K562 (cell line): ENCODE measurements around the gene MEF2B. TPM values are rescaled to one million over a fixed set of nuclear protein-coding genes. Genes with fewer than 3 reads are reported as not detected.

ENCODE experiments used
- ATAC-seq: fragments of 200-7000 bp; cut with Tn5 transposase; 3 replicates; pipeline ENCODE4 v1.9.1; 2020; ENCODE audit warnings: moderate library complexity
- BruUV-seq: library from RNA; stranded (reverse); fragments of 400-500 nt; replicated peaks from 2 replicates; lab custom pipeline; 2021; lab: Mats Ljungman, UMichigan
- CTCF ChIA-PET: fragments of 300-600 bp; formaldehyde crosslinking; extraction: SDS; loops from one replicate; lab custom pipeline; 2021; ENCODE audit warnings: low intra/inter-chr PET ratio; lab: Yijun Ruan, JAX
- POLR2A ChIA-PET: fragments of 300-600, 350-650 bp; sonication (Branson Sonifier 250); formaldehyde crosslinking; extraction: SDS; loops from one replicate; lab custom pipeline; 2021; ENCODE audit warnings: antibody characterized with exemption, inconsistent platforms; lab: Yijun Ruan, JAX
- DNase-seq, 4 experiments: peaks; one replicate each; pipeline versions ENCODE4 v3.0.0 to v3.0.0-alpha.2; 2011 to 2018; ENCODE audit warnings: low spot score in 3 of 4, mixed read lengths in 3 of 4; ENCODE audit errors: extremely low read depth in 1 of 4
- FAIRE-seq: peaks from 2 replicates; lab custom pipeline; 2011; peaks lifted over from hg19 to GRCh38; lab: Jason Lieb, UNC
- H2AFZ ChIP-seq: 2 replicates; pipeline ENCODE4 v1.6.0; 2011; ENCODE audit warnings: low read depth, low read length, control low read depth, inconsistent platforms
- H3K27ac ChIP-seq: fragments of 200-600 bp; 3 replicates; pipeline ENCODE4 v1.8.0; 2011; ENCODE audit warnings: low read depth, mild to moderate bottlenecking, control low read depth, inconsistent platforms, low read length, moderate library complexity, mixed read lengths; ENCODE audit errors: extremely low read depth
- H3K27me3 ChIP-seq, 2 experiments: fragments of 300-600 bp in 1 of 2; 2 replicates in 1 of 2; 3 replicates in 1 of 2; pipeline versions ENCODE4 v1.6.0 to v1.8.0; 2011; ENCODE audit warnings: inconsistent platforms in 2 of 2, low read length in 2 of 2, mild to moderate bottlenecking in 1 of 2, mixed read lengths in 1 of 2, moderate library complexity in 1 of 2; ENCODE audit not compliant: control insufficient read depth in 2 of 2, insufficient read depth in 2 of 2
- H3K36me3 ChIP-seq: fragments of 300-600 bp; 3 replicates; pipeline ENCODE4 v1.8.0; 2011; ENCODE audit warnings: mild to moderate bottlenecking, low read length, inconsistent platforms; ENCODE audit not compliant: control insufficient read depth, insufficient read depth
- H3K4me1 ChIP-seq, 2 experiments: fragments of 200-600 bp in 1 of 2; replicated peaks in 1 of 2; 2 replicates in 1 of 2; 3 replicates in 1 of 2; pipeline versions ENCODE4 v1.5.1 to v1.8.0; 2011; ENCODE audit warnings: inconsistent platforms in 2 of 2, low read length in 2 of 2, mild to moderate bottlenecking in 1 of 2, mixed read lengths in 1 of 2, moderate library complexity in 1 of 2; ENCODE audit not compliant: control insufficient read depth in 2 of 2, insufficient read depth in 2 of 2
- H3K4me2 ChIP-seq: 2 replicates; pipeline ENCODE4 v1.6.1; 2011; ENCODE audit warnings: low read length, control low read depth, inconsistent platforms, mixed read lengths; ENCODE audit not compliant: insufficient read depth
- H3K4me3 ChIP-seq: fragments of 200-600 bp; sonication (generic), shearing (Covaris generic); 2 replicates; pipeline ENCODE4 v1.5.1; 2016; ENCODE audit warnings: control low read depth, inconsistent platforms
- H3K79me2 ChIP-seq: fragments of 200-600 bp; 3 replicates; pipeline ENCODE4 v1.8.0; 2011; ENCODE audit warnings: low read length, inconsistent platforms; ENCODE audit not compliant: control insufficient read depth, insufficient read depth
- H3K9ac ChIP-seq, 2 experiments: 2 replicates each; pipeline versions ENCODE4 v1.6.0 to v1.6.1; 2011; ENCODE audit warnings: low read depth in 2 of 2, low read length in 2 of 2, control low read depth in 1 of 2, inconsistent platforms in 1 of 2, mild to moderate bottlenecking in 1 of 2, mixed read lengths in 1 of 2; ENCODE audit not compliant: insufficient read depth in 1 of 2
- H3K9me1 ChIP-seq: one replicate; pipeline ENCODE4 v1.6.0; 2011; ENCODE audit warnings: inconsistent platforms, mild to moderate bottlenecking, low read length, moderate library complexity; ENCODE audit not compliant: control insufficient read depth, insufficient read depth
- H3K9me3 ChIP-seq: replicated peaks from 2 replicates; pipeline ENCODE4 v1.5.1; 2011; ENCODE audit warnings: low read depth, low read length, inconsistent platforms; ENCODE audit not compliant: control insufficient read depth, insufficient read depth
- H4K20me1 ChIP-seq: replicated peaks from 2 replicates; pipeline ENCODE4 v1.6.1; 2011; ENCODE audit warnings: low read length, inconsistent platforms, mixed read lengths; ENCODE audit not compliant: control insufficient read depth, insufficient read depth
- ETV5 ChIP-seq: sonication (generic); formaldehyde crosslinking; IDR thresholded peaks from 2 replicates; pipeline ENCODE4 v1.4.0; 2020; ENCODE audit warnings: low read depth, mild to moderate bottlenecking, missing genetic modification reagents
- HDAC8 ChIP-seq: fragments of 450-650 bp; IDR thresholded peaks from 2 replicates; pipeline ENCODE4 v1.6.1; 2016; ENCODE audit warnings: mild to moderate bottlenecking, missing genetic modification characterization, moderate library complexity, missing compliant biosample characterization
- KHSRP ChIP-seq: fragments of 450-650 bp; IDR thresholded peaks from 2 replicates; pipeline ENCODE4 v1.6.1; 2017
- MEF2D ChIP-seq: conservative IDR thresholded peaks from 2 replicates; pipeline ENCODE4 v1.6.1; 2016; ENCODE audit warnings: low read depth, missing genetic modification characterization, missing compliant biosample characterization
- NCOA6 ChIP-seq: fragments of 450-650 bp; IDR thresholded peaks from 2 replicates; pipeline ENCODE4 v1.6.1; 2017; ENCODE audit warnings: mild to moderate bottlenecking
- NFIX ChIP-seq: fragments of 250-450 bp; sonication (Bioruptor Pico); IDR thresholded peaks from 2 replicates; pipeline ENCODE4 v1.4.0; 2020; ENCODE audit warnings: low read depth, mild to moderate bottlenecking, moderate library complexity
- NR2C1 ChIP-seq, 2 experiments: fragments of 450-650 bp; IDR thresholded peaks; 2 replicates each; pipeline ENCODE4 v1.6.1; 2017; ENCODE audit warnings: mild to moderate bottlenecking in 2 of 2, antibody characterized with exemption in 1 of 2, inconsistent platforms in 1 of 2, missing compliant biosample characterization in 1 of 2, missing genetic modification characterization in 1 of 2
- SAP30 ChIP-seq: fragments of 200-600 bp; sonication (generic); IDR thresholded peaks from 2 replicates; pipeline ENCODE4 v1.6.1; 2012; ENCODE audit warnings: borderline replicate concordance, low read depth, mild to moderate bottlenecking, moderate library complexity, low read length, control low read depth, inconsistent platforms; ENCODE audit not compliant: insufficient read depth, poor library complexity, severe bottlenecking
- SFPQ ChIP-seq: fragments of 200-400 bp; formaldehyde crosslinking; IDR thresholded peaks from 2 replicates; pipeline ENCODE4 v1.6.1; 2017; ENCODE audit warnings: mild to moderate bottlenecking, low read depth, low read length, moderate library complexity
- WHSC1 ChIP-seq: IDR thresholded peaks from one replicate; pipeline ENCODE4 v1.6.1; 2012; ENCODE audit warnings: low read length, control low read depth, inconsistent platforms
- XRCC4 ChIP-seq: IDR thresholded peaks from one replicate; pipeline ENCODE4 v1.6.1; 2011; ENCODE audit not compliant: insufficient read depth, insufficient read length; ENCODE audit errors: extremely low read depth
- ZBED1 ChIP-seq: IDR thresholded peaks from 2 replicates; pipeline ENCODE4 v1.6.1; 2014
- ZNF174 ChIP-seq: fragments of 250-450 bp; sonication (Bioruptor Pico); IDR thresholded peaks from 2 replicates; pipeline ENCODE4 v1.4.0; 2020; ENCODE audit warnings: mild to moderate bottlenecking
- ZNF224 ChIP-seq: sonication (generic); formaldehyde crosslinking; IDR thresholded peaks from 2 replicates; pipeline ENCODE4 v1.8.0; 2022; ENCODE audit warnings: mild to moderate bottlenecking, missing genetic modification reagents
- ZNF23 ChIP-seq: fragments of 250-450 bp; sonication (Bioruptor Pico); IDR thresholded peaks from 2 replicates; pipeline ENCODE4 v1.4.0; 2020; ENCODE audit warnings: mild to moderate bottlenecking
- ZNF551 ChIP-seq: fragments of 250-450 bp; sonication (Bioruptor Pico); IDR thresholded peaks from 2 replicates; pipeline ENCODE4 v1.5.0; 2021; ENCODE audit warnings: mild to moderate bottlenecking, moderate library complexity
- ZNF699 ChIP-seq: fragments of 250-450 bp; sonication (Bioruptor Pico); IDR thresholded peaks from 2 replicates; pipeline ENCODE4 v1.8.0; 2021; ENCODE audit warnings: mild to moderate bottlenecking, moderate library complexity; ENCODE audit not compliant: insufficient replicate concordance
- WGBS: fragments of 100-300 bp; shearing (Covaris generic); methylation state at CpG from one replicate; pipeline ENCODE4 v1.1.6; 2016; ENCODE audit warnings: low coverage, mixed read lengths; ENCODE audit not compliant: insufficient coverage; ENCODE audit errors: missing lambda C conversion rate; 5-methylcytosine and 5-hydroxymethylcytosine counted together
- in situ Hi-C: fragments of 300-500 bp; cut with MboI; formaldehyde crosslinking; loops from 4 replicates; pipeline ENCODE4 v1.15.0; 2018; ENCODE audit warnings: inconsistent platforms, mixed read lengths
- intact Hi-C: fragments of 100-400 bp; cut with micrococcal nuclease; formaldehyde crosslinking; loops from 2 replicates; pipeline ENCODE4 v1.14.2; 2022
- polyA plus RNA-seq, 8 experiments: library from polyadenylated mRNA; depleted of rRNA in 4 of 8; stranded (reverse) in 5 of 8; unstranded in 3 of 8; fragments of >200 nt; fragmentation: Nextera tagmentation in 2 of 8; fragmentation: Illumina TruSeq in 1 of 8; extraction: Ambion mirVana in 2 of 8; extraction: Trizol in 1 of 8; gene quantifications; 2 replicates each; pipeline versions ENCODE4 v1.2.1 to v1.2.3, GENCODE V29; 2011 to 2014; ENCODE audit warnings: inconsistent platforms in 1 of 8, missing spikeins in 1 of 8
- total RNA-seq, 7 experiments: library from RNA; depleted of rRNA in 6 of 7; stranded (reverse); fragments of >200 nt in 6 of 7; fragmentation: Illumina TruSeq in 2 of 7; extraction: Trizol in 2 of 7; gene quantifications; 2 replicates each; pipeline versions ENCODE4 v1.2.1 to v1.2.3, GENCODE V29; 2011 to 2021; ENCODE audit warnings: low replicate concordance in 1 of 7

Gene MEF2B
- total and polyA plus RNA-seq, 9 of the 15 experiments (the other 6 are each of a cell fraction or from before 2014, with no cell fraction given): 0.14 to 1.9 (median 0.71) TPM; not detected in 3

DNA sequence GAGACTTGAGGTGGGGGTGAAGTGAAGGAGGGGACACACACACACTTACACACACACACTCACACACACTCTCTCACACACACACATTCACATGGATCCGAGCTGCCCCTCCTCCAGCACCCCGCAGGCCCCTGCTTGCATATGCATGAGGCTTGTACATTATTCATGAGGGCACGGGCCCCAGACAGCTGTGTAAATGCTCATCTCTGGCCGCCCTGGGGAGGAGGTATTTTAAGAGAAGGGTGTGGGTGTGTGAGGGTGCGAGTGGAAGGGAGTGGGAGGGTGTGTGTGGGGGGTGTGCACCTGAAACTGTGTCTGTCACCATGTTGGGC is 44.1 kb upstream of the MEF2B start (continued):
- TF ChIP-seq XRCC4: no peak
- TF ChIP-seq ETV5: no peak
- no peak for TF ChIP-seq KHSRP
- TF ChIP-seq ZNF551 (CRISPR knock-in tag): no peak
- TF ChIP-seq NCOA6: no peak
- TF ChIP-seq HDAC8 (tag): no peak
- TF ChIP-seq, all 486 proteins: peak for 0

DNA sequence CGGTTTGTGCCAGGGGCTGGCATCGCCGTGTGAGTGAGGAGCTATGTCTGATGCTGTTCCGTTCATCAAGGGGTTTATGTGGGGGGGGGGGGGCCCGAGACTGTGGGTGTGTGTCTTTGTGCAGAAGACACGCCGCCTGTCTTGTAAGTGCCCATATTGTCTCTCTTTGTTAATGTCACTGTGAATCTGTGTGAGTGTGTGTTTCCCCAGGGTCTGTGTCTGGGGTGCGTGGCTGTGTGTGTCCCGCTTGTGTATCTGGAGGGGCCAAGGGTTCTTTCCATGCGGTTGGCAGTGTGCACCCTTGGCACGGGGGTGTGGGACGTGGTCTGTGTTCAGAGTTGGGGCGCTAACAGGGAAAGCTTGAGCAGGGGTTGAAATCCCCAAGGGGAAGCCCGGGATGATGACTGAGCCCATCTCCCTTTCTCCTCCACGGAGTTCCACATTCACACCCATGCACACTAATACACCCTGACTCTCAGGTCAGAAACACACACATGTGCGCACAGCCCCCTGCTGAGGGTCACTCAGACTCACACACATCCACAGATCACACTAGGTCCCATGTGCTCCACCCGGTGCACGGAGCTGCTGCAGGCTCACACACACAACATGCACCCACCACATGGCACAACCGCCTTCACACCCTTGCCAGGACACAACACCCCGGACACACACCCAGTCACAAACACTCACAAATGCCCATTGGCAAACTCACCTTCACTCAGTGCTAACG is 43.5 kb upstream of the MEF2B start:
- ChIA-PET CTCF (no interaction called here), POLR2A (no interaction called here)
- in situ Hi-C loops (no loop called here), intact Hi-C loops (no loop called here)
- H3K9ac ChIP-seq: no peak overlapping the region
- no peaks in the 10 kb centered on the region; the same call in 1 of the 2 replicates for H4K20me1 ChIP-seq
- H3K27me3 ChIP-seq: peaks cover 8 to 37% of the 10 kb centered on the region in 2 experiments
- peaks cover 2% of the 10 kb centered on the region for H3K9me3 ChIP-seq
- H3K4me2 ChIP-seq: no peak overlapping the region
- H2AFZ ChIP-seq: no peak overlapping the region
- FAIRE-seq (no peak), ATAC-seq (no peak), DNase-seq (no peak)
- H3K36me3 ChIP-seq: no peaks in the 10 kb centered on the region
- BruUV-seq: no TSS peak
- H3K9me1 ChIP-seq: peaks cover 3% of the 10 kb centered on the region
- H3K79me2 ChIP-seq: no peaks in the 10 kb centered on the region
- H3K27ac ChIP-seq: no peak overlapping the region
- no peak overlapping the region for H3K4me3 ChIP-seq
- peaks cover 2 to 9% of the 10 kb centered on the region in 2 experiments; a peak in 3 of 5 replicates for H3K4me1 ChIP-seq
- TF ChIP-seq SAP30 (no peak), ZNF23 (CRISPR knock-in tag) (no peak), MEF2D (tag) (no peak), ZNF174 (CRISPR knock-in tag) (no peak), WHSC1 (no peak), NFIX (no peak), ZBED1 (no peak), ZNF224 (no peak), NR2C1 (IDR thresholded peaks at IDR 0.05) (no peak), NR2C1 (tag; IDR thresholded peaks at IDR 0.05) (no peak), ZNF699 (CRISPR knock-in tag) (no peak), SFPQ (no peak)
- WGBS: 4% methylated on average over 18 of the region's 21 CpGs
